ENCODE results near the gene SPTSSA.

- TF ChIP-seq CTCF (IDR thresholded peaks at IDR 0.05; ENCODE audit: low read length) (no peak), EZH2 (optimal IDR thresholded peaks at IDR 0.05; ENCODE audit: low read depth, low read length) (no peak), EZH2phosphoT487 (IDR thresholded peaks at IDR 0.05; ENCODE audit: low read length) (no peak)
Measured at GRCh38 chr14:34436118-34436905, 25.7 kb downstream of the SPTSSA start.

All from MM.1S (cell line).